GM19372 (cell line): ENCODE measurements around the gene TSNAX.

Experiments
- ATAC-seq: cut with Tn5 transposase; IDR thresholded peaks from one replicate; pipeline ENCODE4 v1.9.1; 2021; ENCODE audit warnings: mild to moderate bottlenecking, low read depth, moderate library complexity; ENCODE audit not compliant: unreplicated experiment

The TSNAX gene

GRCh38 chr1:231594749-231595148, 66.3 kb downstream of the TSNAX start:
- no peak for ATAC-seq

GRCh38 chr1:231596337-231596791, 67.9 kb downstream of the TSNAX start:
- ATAC-seq = no peak

GRCh38 chr1:231597971-231598370, 69.5 kb downstream of the TSNAX start:
- no peak for ATAC-seq

- ATAC-seq = no peak
These were observed 72.0 kb downstream of the TSNAX start for GRCh38 chr1:231600458-231600976.

GRCh38 chr1:231601824-231602672, 73.6 kb downstream of the TSNAX start:
- no peak for ATAC-seq

- ATAC-seq = no peak
These were observed 74.2 kb downstream of the TSNAX start for GRCh38 chr1:231602673-231602984.

- ATAC-seq = no peak
These were observed 75.3 kb downstream of the TSNAX start for GRCh38 chr1:231603598-231604275.

- no peak for ATAC-seq
These were observed 75.8 kb downstream of the TSNAX start for GRCh38 chr1:231604276-231604621.

GRCh38 chr1:231605149-231606100, 77.0 kb downstream of the TSNAX start:
- ATAC-seq = no peak

GRCh38 chr1:231606712-231607111, 78.2 kb downstream of the TSNAX start:
- no peak for ATAC-seq

- ATAC-seq = no peak
These were observed 81.9 kb downstream of the TSNAX start for GRCh38 chr1:231610388-231610787.

GRCh38 chr1:231611111-231611510, 82.6 kb downstream of the TSNAX start:
- no peak for ATAC-seq

- ATAC-seq = no peak
These were observed 83.4 kb downstream of the TSNAX start for GRCh38 chr1:231611851-231612250.

- ATAC-seq = peak; percentile 94
These were observed 84.1 kb downstream of the TSNAX start for GRCh38 chr1:231612393-231613089.

GRCh38 chr1:231613419-231614349, 85.2 kb downstream of the TSNAX start:
- no peak for ATAC-seq
